NCI-H82 (cell line): ENCODE results near the gene NSMCE3.

Experiments
- DNase-seq: peaks from one replicate; lab custom pipeline; 2025; lab: John Stamatoyannopoulos, UW

Gene NSMCE3

DNA sequence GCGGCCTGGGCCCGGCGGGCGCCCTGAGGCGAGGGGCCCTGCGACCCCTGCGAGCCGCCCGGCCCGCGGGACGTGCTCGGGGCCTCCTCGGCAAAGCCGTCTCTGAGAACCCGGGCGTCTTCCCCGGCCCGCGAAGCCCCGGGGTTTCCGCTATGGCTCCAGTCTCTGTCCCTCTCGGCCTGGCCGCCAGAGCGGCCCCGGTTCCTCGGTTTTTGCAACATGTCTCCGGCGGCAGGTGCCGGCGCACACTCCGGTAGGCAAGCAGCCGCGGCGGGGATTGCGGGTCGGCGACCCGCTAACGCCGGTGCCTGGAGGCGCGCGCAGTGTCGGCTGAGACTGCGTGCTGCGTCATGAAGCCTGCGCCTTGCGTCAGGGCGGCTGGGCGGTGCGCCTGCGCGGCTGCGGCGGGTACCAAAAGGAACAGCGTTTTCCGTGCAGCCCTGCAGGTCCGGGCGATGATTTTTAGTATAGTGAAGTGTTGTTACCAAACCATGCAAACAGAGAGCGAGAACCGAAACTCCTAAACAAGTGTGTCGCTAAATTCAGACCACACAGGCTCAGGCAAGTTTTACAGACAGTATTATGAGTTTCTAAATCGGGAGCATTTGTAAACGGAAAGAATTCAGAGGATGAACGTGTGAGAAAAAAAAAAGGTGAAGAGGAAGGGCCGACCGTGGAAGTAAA lies at the start of gene NSMCE3:
NSMCE3 (minus strand) TSS at position 338 of the 684 bp plus-strand sequence; CDS start at position 221, 117 bp downstream.
- peak; percentile 90 for DNase-seq

DNA sequence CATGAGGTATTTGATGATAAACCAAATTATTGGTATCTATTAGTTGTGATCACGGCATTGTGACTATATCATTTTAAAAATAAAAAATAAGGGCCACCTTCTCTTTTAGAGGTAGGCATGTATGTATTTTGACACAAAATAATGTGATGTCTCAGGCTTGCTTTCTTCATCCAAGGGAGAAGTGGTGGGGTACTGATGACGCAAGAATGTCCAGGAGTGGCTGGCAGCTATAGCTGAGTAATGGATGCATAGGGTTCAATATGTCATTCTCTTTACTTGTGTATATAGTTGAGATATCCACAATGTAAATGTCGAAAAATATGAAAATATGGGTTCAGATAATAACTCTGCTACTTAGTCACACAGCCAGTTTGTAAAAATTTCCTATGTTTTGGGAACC lies 46.8 kb upstream of the NSMCE3 start:
- no peak for DNase-seq

DNA sequence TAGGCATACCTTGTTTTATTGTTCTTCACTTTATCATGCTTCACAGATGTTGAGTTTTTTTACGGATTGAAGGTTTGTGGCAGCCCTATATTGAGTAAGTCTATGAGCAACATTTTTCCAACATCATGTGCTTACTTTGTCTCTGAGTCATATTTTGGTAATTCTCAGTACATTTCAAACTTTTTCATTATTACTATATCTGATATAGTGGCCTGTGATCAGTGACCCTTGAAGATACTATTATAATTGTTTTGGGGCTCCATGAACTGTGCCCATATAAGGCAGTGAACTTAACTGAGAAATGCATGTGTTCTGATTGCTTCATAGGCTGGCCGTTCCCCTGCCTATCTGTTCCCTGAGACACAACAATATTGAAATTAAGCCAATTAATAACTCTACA lies 42.8 kb upstream of the NSMCE3 start:
- DNase-seq = no peak

DNA sequence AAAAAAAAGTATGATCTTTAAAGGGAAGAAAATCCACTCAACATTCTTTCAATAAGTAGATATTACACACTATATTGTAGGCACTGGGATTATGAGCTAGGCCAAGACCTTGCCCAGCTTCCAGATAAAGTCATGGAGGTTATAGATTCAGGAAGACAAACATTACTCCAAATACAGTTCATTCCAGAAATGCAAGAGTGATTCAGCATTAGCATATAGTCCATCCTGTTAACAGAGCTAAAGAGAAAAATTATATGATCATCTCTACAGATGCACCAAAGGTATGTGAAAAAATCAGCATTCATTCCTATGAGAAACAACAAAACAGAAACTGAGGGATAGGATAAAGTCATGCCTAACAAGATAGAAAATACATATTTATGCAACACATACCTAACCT lies 42.1 kb upstream of the NSMCE3 start:
- no peak for DNase-seq

DNA sequence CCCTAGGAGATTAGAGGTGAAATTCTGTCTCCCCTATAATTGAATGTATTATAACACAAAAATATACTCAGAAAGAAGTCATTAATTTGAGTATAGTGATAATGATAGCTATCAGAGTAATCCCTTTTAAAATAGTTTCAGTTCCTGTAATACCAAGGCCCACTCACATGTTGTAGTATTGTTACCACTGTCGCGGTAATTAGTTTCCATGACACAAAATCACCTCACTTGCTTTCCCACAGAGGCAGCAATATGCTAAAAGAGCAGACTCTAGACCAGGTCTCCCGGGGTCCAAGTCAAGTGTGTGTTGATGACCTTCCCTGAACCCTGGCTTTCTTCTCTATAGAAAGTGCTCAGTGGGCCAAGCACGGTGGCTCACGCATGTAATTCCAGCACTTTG lies 39.5 kb upstream of the NSMCE3 start:
- no peak for DNase-seq

GRCh38 chr15:29308299-29308698 lies 38.7 kb upstream of the NSMCE3 start:
- DNase-seq = no peak

DNA sequence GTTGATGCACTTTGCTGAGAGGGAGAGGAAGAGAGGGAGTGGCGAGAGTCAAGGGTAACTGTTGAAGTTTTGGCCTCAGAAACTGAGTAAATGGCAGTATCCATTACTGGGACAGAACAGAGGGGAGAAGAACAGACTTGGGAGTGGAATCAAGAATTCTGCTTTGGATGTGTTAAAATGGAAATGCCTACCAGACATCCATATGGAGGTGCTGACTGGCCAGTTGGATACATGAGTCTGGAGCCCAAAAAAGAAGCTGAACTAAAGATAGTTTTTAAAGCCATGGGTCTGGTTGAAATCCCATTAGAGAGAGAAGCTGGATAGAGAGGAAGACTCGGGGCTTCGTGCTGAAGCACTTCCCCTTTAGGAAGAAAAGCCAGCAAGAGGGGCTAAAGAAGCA lies 35.9 kb upstream of the NSMCE3 start:
- no peak for DNase-seq

DNA sequence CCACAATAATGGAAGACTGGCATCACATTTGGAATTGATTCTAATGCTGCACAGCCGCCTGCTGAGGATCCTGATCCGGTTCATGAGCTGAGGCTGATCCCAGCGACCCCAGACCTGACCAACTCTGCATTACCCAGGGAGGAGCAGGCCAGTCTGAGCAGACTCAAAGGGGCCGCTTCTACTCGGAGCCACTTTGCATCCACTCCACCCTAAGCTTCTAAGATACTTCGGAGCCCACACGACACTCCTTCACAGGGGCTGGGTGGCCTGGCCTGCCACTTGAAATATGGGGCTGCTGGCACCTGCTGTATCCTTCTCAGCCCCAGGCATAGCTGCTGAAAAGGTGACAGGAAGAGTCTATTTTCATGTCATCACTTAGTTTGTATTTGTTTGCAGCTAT lies 33.2 kb upstream of the NSMCE3 start:
- DNase-seq = no peak

DNA sequence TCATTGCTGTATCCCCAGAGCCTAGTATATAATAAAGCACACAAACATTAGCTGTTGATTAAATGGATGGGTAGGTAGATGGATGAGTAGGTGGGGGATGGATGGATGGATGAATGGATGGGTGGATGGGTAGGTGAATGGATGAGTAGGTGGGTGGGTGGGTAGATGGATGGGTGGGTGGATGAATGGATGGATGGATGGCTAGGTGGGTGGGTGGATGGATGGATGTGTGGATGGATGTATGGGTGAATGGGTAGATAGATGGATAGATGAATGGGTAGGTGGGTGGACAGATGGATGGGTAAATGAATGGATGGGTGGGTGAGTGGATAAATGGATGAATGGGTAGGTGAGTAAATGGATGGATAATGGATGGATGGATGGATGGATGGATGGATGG lies 30.2 kb upstream of the NSMCE3 start:
- DNase-seq = no peak

GRCh38 chr15:29299331-29299730 lies 29.7 kb upstream of the NSMCE3 start:
- no peak for DNase-seq

- DNase-seq = no peak
These were observed 25.2 kb upstream of the NSMCE3 start for GRCh38 chr15:29294732-29295325.

- DNase-seq = no peak
These were observed 21.6 kb upstream of the NSMCE3 start for GRCh38 chr15:29291067-29291845.

- no peak for DNase-seq
These were observed 19.6 kb upstream of the NSMCE3 start for GRCh38 chr15:29289173-29289572.

DNA sequence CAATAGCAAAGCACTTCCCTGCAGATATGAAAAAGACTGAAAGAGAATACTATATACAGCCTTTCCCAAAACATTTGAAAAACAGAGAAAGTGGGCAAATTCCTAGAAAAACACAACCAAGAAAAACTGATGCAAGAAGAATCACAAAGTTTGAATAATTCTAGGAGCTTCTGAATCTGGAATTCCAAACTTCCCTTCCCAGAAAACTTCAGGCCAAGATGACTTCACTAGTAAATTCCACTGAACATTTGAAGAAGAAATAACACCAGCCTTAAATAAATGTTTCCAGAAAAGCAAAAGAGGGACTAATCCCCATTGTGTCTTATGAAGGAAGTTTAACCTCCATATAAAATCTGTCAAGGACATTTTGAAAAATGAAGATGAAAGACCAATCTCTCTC lies 15.8 kb upstream of the NSMCE3 start:
- DNase-seq = no peak

GRCh38 chr15:29283381-29283780 lies 13.8 kb upstream of the NSMCE3 start:
- DNase-seq = no peak

DNA sequence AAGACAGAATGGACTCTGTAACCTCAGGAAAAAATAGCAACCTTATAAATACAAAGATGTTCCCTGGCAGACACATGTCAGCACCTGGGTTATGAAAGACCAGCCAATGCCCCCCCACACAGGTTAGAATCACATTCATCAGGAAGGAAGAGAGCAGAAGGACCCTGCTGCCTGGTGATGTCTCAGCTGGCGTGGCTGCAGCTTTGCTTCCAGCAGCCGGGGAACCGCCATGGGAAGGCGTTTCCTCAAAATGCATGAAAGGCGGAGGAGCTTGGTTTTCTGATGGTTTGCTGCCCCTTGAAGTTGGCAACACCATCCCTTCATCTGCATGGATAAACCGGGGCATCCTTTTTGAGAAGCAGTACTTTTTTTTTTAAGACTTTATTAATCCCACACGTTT lies 10.9 kb upstream of the NSMCE3 start:
- DNase-seq = no peak

- DNase-seq = no peak
These were observed 8.9 kb upstream of the NSMCE3 start for GRCh38 chr15:29278436-29279105.

DNA sequence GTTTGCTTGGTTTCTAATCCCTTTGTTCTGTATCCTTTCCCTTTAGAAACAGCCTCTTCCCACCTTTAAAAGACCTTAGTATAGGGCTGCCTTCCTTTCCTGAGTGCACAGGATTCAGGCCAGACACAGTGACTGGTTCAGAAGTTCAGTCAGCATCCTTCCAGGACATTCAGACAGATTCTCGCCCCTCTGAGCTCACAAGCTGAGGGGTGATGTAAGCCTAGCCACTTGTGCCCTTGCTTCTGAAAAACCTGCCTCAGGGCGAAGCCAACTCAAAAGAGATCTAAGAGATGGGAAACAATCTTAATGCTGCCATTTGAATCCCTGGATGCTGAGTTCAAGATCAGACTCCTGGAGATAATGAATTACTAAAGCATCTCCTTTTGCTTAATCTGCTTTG lies 6.7 kb upstream of the NSMCE3 start:
- no peak for DNase-seq

DNA sequence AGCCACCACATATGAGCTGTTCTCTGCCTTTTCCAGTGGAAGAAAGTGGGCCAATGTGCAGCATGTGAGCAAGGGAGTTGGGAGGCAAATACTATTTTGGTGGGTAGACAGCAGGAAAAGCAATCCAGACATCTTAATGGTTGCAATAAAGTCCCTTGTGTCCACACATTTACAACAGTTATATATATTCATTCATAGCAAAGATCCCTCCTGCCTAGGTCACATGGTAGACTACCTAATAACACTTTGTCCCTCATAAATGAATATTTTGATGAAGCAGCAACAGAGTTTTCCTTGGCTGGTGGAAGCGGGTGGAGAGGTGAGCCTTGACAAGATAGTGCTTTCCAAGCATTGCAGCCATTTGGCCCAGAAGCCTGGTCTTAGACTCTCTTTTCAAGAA lies 6.2 kb upstream of the NSMCE3 start:
- no peak for DNase-seq

DNA sequence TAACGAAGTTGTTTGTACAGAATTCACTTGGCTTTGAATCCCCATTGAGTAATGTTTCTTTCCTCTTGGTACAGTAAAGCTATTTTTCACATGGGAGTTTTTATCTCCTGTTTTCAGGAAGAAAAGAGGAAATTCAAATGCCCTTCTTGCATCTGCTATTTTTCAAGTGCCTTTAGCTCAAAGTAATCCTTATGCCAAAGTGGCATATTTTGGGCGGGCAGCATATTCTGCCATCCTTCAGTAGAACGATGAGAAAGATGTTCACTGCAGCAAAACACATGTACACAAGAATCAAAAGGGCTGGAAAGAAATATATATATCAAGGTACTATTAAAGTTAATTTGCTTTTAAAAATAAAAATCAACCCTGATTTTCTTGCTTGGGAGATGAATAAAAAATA lies 5.3 kb upstream of the NSMCE3 start:
- no peak for DNase-seq

- no peak for DNase-seq
These were observed 2.6 kb upstream of the NSMCE3 start for GRCh38 chr15:29272219-29272618.

- no peak for DNase-seq
These were observed 1.4 kb upstream of the NSMCE3 start for GRCh38 chr15:29270976-29271375.
